HK-2 (cell line): ENCODE data around the gene CNGB1.
"Not testable (repeated sequence)": the region's sequence is repeated elsewhere in the genome, so short reads cannot be mapped to it uniquely, and the experiment has no call there.

ENCODE experiments used
- DNase-seq: peaks from one replicate; pipeline ENCODE4 v3.0.0-alpha.2; 2018; ENCODE audit not compliant: unreplicated experiment

The CNGB1 gene

GRCh38 chr16:57889111-57889510 is 81.8 kb downstream of the CNGB1 start:
- no peak for DNase-seq

- no peak for DNase-seq
Observed at GRCh38 chr16:57888128-57888527, 82.8 kb downstream of the CNGB1 start.

GRCh38 chr16:57887711-57888110 is 83.2 kb downstream of the CNGB1 start:
- no peak for DNase-seq

GRCh38 chr16:57886427-57886826 is 84.5 kb downstream of the CNGB1 start:
- no peak for DNase-seq

- no peak for DNase-seq
Observed at GRCh38 chr16:57884655-57885133, 86.2 kb downstream of the CNGB1 start.

GRCh38 chr16:57883953-57884654 is 86.8 kb downstream of the CNGB1 start:
- DNase-seq = no peak

GRCh38 chr16:57883480-57883879 is 87.4 kb downstream of the CNGB1 start:
- DNase-seq = no peak

GRCh38 chr16:57882792-57883191 is 88.1 kb downstream of the CNGB1 start:
- DNase-seq = no peak

- DNase-seq = no peak
Observed at GRCh38 chr16:57882206-57882605, 88.7 kb downstream of the CNGB1 start.

- no peak for DNase-seq
Observed at GRCh38 chr16:57878586-57878985, 92.3 kb downstream of the CNGB1 start.

GRCh38 chr16:57876210-57876609 is 94.7 kb downstream of the CNGB1 start:
- DNase-seq = no peak

GRCh38 chr16:57875347-57875746 is 95.6 kb downstream of the CNGB1 start:
- DNase-seq = no peak

- no peak for DNase-seq
Observed at GRCh38 chr16:57873218-57873617, 97.7 kb downstream of the CNGB1 start.

GRCh38 chr16:57872764-57873163 is 98.2 kb downstream of the CNGB1 start:
- DNase-seq = not testable (repeated sequence)

- DNase-seq = no peak
Observed at GRCh38 chr16:57871456-57871855, 99.5 kb downstream of the CNGB1 start.

- no peak for DNase-seq
Observed at GRCh38 chr16:57870753-57871454, 100.0 kb downstream of the CNGB1 start.

- no peak for DNase-seq
Observed at GRCh38 chr16:57868913-57869520, 101.9 kb downstream of the CNGB1 start.

GRCh38 chr16:57867000-57867561 is 103.8 kb downstream of the CNGB1 start:
- DNase-seq = no peak

- no peak for DNase-seq
Observed at GRCh38 chr16:57866529-57866918, 104.4 kb downstream of the CNGB1 start.

- DNase-seq = no peak
Observed at GRCh38 chr16:57865746-57866528, 105.0 kb downstream of the CNGB1 start.

GRCh38 chr16:57863434-57864160 is 107.3 kb downstream of the CNGB1 start:
- DNase-seq = peak; percentile 61
